Measurements from ENCODE around the gene RACGAP1.

Gene RACGAP1
- 5.8 to 12.9 (median 10.8) reads per million in 4 donors for total RNA-seq

GRCh38 chr12:50025187-50026059 lies at the start of gene RACGAP1:
RACGAP1 (minus strand) TSS chr12:50025494; CDS start chr12:50016715, 8,779 bp downstream.
- DNase-seq: peak; percentile 89 to 99 (median 94)

GRCh38 chr12:50073712-50074111 lies 48.4 kb upstream of the RACGAP1 start:
- DNase-seq: no peak

- DNase-seq: no peak
Measured at GRCh38 chr12:50073206-50073605, 47.9 kb upstream of the RACGAP1 start.

GRCh38 chr12:50072198-50072907 lies 47.1 kb upstream of the RACGAP1 start:
- DNase-seq: no peak

GRCh38 chr12:50070314-50071060 lies 45.2 kb upstream of the RACGAP1 start:
- DNase-seq: peak; percentile 32 to 60 (median 44)

- no peak for DNase-seq
Measured at GRCh38 chr12:50069539-50069938, 44.2 kb upstream of the RACGAP1 start.

- DNase-seq: no peak
Measured at GRCh38 chr12:50069069-50069468, 43.8 kb upstream of the RACGAP1 start.

GRCh38 chr12:50066402-50066801 lies 41.1 kb upstream of the RACGAP1 start:
- no peak for DNase-seq

- no peak for DNase-seq
Measured at GRCh38 chr12:50065726-50066310, 40.5 kb upstream of the RACGAP1 start.

GRCh38 chr12:50062728-50063460 lies 37.6 kb upstream of the RACGAP1 start:
- DNase-seq: no peak

GRCh38 chr12:50061946-50062686 lies 36.8 kb upstream of the RACGAP1 start:
- no peak for DNase-seq

GRCh38 chr12:50061171-50061570 lies 35.9 kb upstream of the RACGAP1 start:
- no peak for DNase-seq

- no peak for DNase-seq
Measured at GRCh38 chr12:50060120-50060468, 34.8 kb upstream of the RACGAP1 start.

GRCh38 chr12:50059440-50060119 lies 34.3 kb upstream of the RACGAP1 start:
- DNase-seq: peak in 1 of 5 donors; percentile 56

GRCh38 chr12:50058743-50059312 lies 33.5 kb upstream of the RACGAP1 start:
- DNase-seq: no peak

GRCh38 chr12:50057896-50058670 lies 32.8 kb upstream of the RACGAP1 start:
- DNase-seq: no peak

GRCh38 chr12:50057000-50057841 lies 31.9 kb upstream of the RACGAP1 start, which contains the start of gene ASIC1:
ASIC1 (plus strand) TSS chr12:50057596; CDS start chr12:50058767, 1,171 bp downstream.
- DNase-seq: peak in 3 of 5 donors; percentile 15 to 50 (median 17)

- no peak for DNase-seq
Measured at GRCh38 chr12:50056639-50056976, 31.3 kb upstream of the RACGAP1 start.
